ENCODE results near the gene RANBP9.

GRCh38 chr6:13694562-13694961 is 17.1 kb downstream of the RANBP9 start:
- no peak for TF ChIP-seq CTCF (IDR thresholded peaks at IDR 0.05)
- TF ChIP-seq SIN3A (IDR thresholded peaks at IDR 0.05; ENCODE audit: borderline replicate concordance, insufficient read depth, low read depth, low read length) = no peak
- TF ChIP-seq POLR2AphosphoS5 (IDR thresholded peaks at IDR 0.05; ENCODE audit: low read depth, low read length) = no peak
- no peak for TF ChIP-seq REST (IDR thresholded peaks at IDR 0.05; ENCODE audit: insufficient read depth in 1 of 2, low read depth in 2 of 2, low read length in 1 of 2)
- no peak for TF ChIP-seq TCF7L2 (IDR thresholded peaks at IDR 0.05; ENCODE audit: low read depth, low read length)

Measured in Panc1 (cell line).